ENCODE measurements around the gene GTPBP4. TPM values are rescaled to one million over a fixed set of nuclear protein-coding genes. Genes with fewer than 3 reads are reported as not detected.
A peak's percentile ranks its signal among the peaks of the same experiment; 100 is the strongest.

Gene GTPBP4
- total RNA-seq, 1 experiment from 2014 or later, result 97.4 TPM

DNA sequence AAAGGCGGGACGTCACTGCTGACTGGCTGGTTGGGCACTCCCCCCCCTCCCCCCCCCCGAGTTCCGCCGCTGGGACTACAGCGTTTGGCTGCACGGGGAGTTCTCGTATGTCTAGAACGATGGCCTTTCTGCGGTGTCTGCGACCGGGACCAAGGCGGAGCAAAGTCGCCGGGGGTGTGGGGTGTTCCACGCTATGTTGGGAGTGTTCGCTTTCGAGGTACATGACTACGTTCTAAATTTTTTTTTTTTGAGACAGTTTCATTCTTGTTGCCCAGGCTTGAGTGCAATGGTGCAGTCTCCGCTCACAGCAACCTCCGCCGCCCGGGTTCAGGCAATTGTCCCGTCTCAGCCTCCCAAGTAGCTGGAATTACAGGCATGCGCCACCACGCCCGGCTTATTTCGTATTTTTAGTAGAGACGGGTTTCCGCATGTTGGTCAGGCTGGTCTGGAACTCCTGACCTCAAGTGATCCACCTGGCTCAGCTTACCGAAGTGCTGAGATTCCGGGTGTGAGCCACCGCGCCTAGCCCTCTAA lies 61.3 kb downstream of the GTPBP4 start (continued):
- TF ChIP-seq, protein P1, sequence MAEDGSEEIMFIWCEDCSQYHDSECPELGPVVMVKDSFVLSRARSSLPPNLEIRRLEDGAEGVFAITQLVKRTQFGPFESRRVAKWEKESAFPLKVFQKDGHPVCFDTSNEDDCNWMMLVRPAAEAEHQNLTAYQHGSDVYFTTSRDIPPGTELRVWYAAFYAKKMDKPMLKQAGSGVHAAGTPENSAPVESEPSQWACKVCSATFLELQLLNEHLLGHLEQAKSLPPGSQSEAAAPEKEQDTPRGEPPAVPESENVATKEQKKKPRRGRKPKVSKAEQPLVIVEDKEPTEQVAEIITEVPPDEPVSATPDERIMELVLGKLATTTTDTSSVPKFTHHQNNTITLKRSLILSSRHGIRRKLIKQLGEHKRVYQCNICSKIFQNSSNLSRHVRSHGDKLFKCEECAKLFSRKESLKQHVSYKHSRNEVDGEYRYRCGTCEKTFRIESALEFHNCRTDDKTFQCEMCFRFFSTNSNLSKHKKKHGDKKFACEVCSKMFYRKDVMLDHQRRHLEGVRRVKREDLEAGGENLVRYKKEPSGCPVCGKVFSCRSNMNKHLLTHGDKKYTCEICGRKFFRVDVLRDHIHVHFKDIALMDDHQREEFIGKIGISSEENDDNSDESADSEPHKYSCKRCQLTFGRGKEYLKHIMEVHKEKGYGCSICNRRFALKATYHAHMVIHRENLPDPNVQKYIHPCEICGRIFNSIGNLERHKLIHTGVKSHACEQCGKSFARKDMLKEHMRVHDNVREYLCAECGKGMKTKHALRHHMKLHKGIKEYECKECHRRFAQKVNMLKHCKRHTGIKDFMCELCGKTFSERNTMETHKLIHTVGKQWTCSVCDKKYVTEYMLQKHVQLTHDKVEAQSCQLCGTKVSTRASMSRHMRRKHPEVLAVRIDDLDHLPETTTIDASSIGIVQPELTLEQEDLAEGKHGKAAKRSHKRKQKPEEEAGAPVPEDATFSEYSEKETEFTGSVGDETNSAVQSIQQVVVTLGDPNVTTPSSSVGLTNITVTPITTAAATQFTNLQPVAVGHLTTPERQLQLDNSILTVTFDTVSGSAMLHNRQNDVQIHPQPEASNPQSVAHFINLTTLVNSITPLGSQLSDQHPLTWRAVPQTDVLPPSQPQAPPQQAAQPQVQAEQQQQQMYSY (CRISPR knock-in tag; IDR thresholded peaks at IDR 0.05), result no peak
- TF ChIP-seq, protein P2, sequence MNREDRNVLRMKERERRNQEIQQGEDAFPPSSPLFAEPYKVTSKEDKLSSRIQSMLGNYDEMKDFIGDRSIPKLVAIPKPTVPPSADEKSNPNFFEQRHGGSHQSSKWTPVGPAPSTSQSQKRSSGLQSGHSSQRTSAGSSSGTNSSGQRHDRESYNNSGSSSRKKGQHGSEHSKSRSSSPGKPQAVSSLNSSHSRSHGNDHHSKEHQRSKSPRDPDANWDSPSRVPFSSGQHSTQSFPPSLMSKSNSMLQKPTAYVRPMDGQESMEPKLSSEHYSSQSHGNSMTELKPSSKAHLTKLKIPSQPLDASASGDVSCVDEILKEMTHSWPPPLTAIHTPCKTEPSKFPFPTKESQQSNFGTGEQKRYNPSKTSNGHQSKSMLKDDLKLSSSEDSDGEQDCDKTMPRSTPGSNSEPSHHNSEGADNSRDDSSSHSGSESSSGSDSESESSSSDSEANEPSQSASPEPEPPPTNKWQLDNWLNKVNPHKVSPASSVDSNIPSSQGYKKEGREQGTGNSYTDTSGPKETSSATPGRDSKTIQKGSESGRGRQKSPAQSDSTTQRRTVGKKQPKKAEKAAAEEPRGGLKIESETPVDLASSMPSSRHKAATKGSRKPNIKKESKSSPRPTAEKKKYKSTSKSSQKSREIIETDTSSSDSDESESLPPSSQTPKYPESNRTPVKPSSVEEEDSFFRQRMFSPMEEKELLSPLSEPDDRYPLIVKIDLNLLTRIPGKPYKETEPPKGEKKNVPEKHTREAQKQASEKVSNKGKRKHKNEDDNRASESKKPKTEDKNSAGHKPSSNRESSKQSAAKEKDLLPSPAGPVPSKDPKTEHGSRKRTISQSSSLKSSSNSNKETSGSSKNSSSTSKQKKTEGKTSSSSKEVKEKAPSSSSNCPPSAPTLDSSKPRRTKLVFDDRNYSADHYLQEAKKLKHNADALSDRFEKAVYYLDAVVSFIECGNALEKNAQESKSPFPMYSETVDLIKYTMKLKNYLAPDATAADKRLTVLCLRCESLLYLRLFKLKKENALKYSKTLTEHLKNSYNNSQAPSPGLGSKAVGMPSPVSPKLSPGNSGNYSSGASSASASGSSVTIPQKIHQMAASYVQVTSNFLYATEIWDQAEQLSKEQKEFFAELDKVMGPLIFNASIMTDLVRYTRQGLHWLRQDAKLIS (CRISPR knock-in tag; IDR thresholded peaks at IDR 0.05; ENCODE audit: borderline replicate concordance), result no peak
- TF ChIP-seq, protein P3, sequence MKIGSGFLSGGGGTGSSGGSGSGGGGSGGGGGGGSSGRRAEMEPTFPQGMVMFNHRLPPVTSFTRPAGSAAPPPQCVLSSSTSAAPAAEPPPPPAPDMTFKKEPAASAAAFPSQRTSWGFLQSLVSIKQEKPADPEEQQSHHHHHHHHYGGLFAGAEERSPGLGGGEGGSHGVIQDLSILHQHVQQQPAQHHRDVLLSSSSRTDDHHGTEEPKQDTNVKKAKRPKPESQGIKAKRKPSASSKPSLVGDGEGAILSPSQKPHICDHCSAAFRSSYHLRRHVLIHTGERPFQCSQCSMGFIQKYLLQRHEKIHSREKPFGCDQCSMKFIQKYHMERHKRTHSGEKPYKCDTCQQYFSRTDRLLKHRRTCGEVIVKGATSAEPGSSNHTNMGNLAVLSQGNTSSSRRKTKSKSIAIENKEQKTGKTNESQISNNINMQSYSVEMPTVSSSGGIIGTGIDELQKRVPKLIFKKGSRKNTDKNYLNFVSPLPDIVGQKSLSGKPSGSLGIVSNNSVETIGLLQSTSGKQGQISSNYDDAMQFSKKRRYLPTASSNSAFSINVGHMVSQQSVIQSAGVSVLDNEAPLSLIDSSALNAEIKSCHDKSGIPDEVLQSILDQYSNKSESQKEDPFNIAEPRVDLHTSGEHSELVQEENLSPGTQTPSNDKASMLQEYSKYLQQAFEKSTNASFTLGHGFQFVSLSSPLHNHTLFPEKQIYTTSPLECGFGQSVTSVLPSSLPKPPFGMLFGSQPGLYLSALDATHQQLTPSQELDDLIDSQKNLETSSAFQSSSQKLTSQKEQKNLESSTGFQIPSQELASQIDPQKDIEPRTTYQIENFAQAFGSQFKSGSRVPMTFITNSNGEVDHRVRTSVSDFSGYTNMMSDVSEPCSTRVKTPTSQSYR (CRISPR knock-in tag; IDR thresholded peaks at IDR 0.05), result no peak
- TF ChIP-seq E2F1 (CRISPR knock-in tag; IDR thresholded peaks at IDR 0.05), result no peak
- TF ChIP-seq SP1 (CRISPR knock-in tag; conservative IDR thresholded peaks at IDR 0.05), result no peak
- TF ChIP-seq, protein P4, sequence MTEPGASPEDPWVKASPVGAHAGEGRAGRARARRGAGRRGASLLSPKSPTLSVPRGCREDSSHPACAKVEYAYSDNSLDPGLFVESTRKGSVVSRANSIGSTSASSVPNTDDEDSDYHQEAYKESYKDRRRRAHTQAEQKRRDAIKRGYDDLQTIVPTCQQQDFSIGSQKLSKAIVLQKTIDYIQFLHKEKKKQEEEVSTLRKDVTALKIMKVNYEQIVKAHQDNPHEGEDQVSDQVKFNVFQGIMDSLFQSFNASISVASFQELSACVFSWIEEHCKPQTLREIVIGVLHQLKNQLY (CRISPR knock-in tag; IDR thresholded peaks at IDR 0.05), result no peak
- TF ChIP-seq FOXK1 (CRISPR knock-in tag; IDR thresholded peaks at IDR 0.05), result no peak
- TF ChIP-seq, protein P5, sequence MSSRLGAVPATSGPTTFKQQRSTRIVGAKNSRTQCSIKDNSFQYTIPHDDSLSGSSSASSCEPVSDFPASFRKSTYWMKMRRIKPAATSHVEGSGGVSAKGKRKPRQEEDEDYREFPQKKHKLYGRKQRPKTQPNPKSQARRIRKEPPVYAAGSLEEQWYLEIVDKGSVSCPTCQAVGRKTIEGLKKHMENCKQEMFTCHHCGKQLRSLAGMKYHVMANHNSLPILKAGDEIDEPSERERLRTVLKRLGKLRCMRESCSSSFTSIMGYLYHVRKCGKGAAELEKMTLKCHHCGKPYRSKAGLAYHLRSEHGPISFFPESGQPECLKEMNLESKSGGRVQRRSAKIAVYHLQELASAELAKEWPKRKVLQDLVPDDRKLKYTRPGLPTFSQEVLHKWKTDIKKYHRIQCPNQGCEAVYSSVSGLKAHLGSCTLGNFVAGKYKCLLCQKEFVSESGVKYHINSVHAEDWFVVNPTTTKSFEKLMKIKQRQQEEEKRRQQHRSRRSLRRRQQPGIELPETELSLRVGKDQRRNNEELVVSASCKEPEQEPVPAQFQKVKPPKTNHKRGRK (CRISPR knock-in tag; IDR thresholded peaks at IDR 0.05; ENCODE audit: borderline replicate concordance), result no peak
- TF ChIP-seq ZNF121 (CRISPR knock-in tag; IDR thresholded peaks at IDR 0.05), result peak; percentile 76; the same call in 1 of the 2 replicates
- peak; percentile 5; the same call in 1 of the 2 replicates for TF ChIP-seq NFYB (CRISPR knock-in tag; conservative IDR thresholded peaks at IDR 0.05; ENCODE audit: low read depth)
- TF ChIP-seq TEAD1 (CRISPR knock-in tag; IDR thresholded peaks at IDR 0.05), result no peak
- TF ChIP-seq JUN (CRISPR knock-in tag; IDR thresholded peaks at IDR 0.05), result no peak
- TF ChIP-seq, protein P6, sequence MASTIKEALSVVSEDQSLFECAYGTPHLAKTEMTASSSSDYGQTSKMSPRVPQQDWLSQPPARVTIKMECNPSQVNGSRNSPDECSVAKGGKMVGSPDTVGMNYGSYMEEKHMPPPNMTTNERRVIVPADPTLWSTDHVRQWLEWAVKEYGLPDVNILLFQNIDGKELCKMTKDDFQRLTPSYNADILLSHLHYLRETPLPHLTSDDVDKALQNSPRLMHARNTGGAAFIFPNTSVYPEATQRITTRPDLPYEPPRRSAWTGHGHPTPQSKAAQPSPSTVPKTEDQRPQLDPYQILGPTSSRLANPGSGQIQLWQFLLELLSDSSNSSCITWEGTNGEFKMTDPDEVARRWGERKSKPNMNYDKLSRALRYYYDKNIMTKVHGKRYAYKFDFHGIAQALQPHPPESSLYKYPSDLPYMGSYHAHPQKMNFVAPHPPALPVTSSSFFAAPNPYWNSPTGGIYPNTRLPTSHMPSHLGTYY (CRISPR knock-in tag; IDR thresholded peaks at IDR 0.05), result 0 out of 2 replicates have a peak, but pooled peaks have one; percentile 25
- no peak for TF ChIP-seq MXD4 (CRISPR knock-in tag; IDR thresholded peaks at IDR 0.05; ENCODE audit: borderline replicate concordance)
- TF ChIP-seq ARID4B (CRISPR knock-in tag; IDR thresholded peaks at IDR 0.05; ENCODE audit: borderline replicate concordance), result no peak
- no peak for TF ChIP-seq ZNF138 (CRISPR knock-in tag; conservative IDR thresholded peaks at IDR 0.05)
- TF ChIP-seq SOX15 (CRISPR knock-in tag; IDR thresholded peaks at IDR 0.05), result no peak

Measured in WTC11 (cell line).